ENCODE results near the gene IQSEC1.
A peak's percentile ranks its signal among the peaks of the same experiment; 100 is the strongest.
"Not testable (repeated sequence)": the region's sequence is repeated elsewhere in the genome, so short reads cannot be mapped to it uniquely, and the experiment has no call there.

The IQSEC1 gene

GRCh38 chr3:12884186-12884680 is 189.0 kb downstream of the IQSEC1 start:
- H3K9ac ChIP-seq (ENCODE audit: low read depth, low read length, poor library complexity) = no peak overlapping the region
- H3K23ac ChIP-seq (ENCODE audit: low read depth, low read length, poor library complexity) = peak overlapping the region; percentile 69
- H2AK5ac ChIP-seq (ENCODE audit: low read depth, low read length) = peak overlapping the region; percentile 30
- no peak overlapping the region for H4K8ac ChIP-seq (ENCODE audit: low read depth, low read length)
- H3K4me2 ChIP-seq (ENCODE audit: insufficient read depth, low read length, poor library complexity, severe bottlenecking) = no peak overlapping the region
- no peaks in the 10 kb centered on the region for H3K9me3 ChIP-seq (replicated peaks in 1 of 2; ENCODE audit: control insufficient read depth in 2 of 2, insufficient read depth in 1 of 2, low read depth in 1 of 2, low read length in 2 of 2)
- no peak overlapping the region for H3K27ac ChIP-seq (replicated peaks; ENCODE audit: low read length)
- H3K4ac ChIP-seq (ENCODE audit: low read length) = no peak overlapping the region
- peak overlapping the region; percentile 18 for H2AFZ ChIP-seq (ENCODE audit: low read length)
- no peak for DNase-seq (ENCODE audit: low spot score)
- no peak overlapping the region for H2BK120ac ChIP-seq (ENCODE audit: low read depth, low read length)
- no peaks in the 10 kb centered on the region for H3K36me3 ChIP-seq (replicated peaks in 1 of 2; ENCODE audit: control insufficient read depth in 2 of 2, insufficient read depth in 2 of 2, low read length in 2 of 2)
- no peak overlapping the region for H2BK15ac ChIP-seq (ENCODE audit: low read length)
- peaks cover 0 to 2% of the 10 kb centered on the region in 2 donors for H3K4me1 ChIP-seq (ENCODE audit: control insufficient read depth in 2 of 2, insufficient read depth in 1 of 2, low read depth in 1 of 2, low read length in 2 of 2)
- H2BK5ac ChIP-seq (ENCODE audit: low read length) = no peak overlapping the region
- H4K91ac ChIP-seq (ENCODE audit: low read depth, low read length, poor library complexity) = no peak overlapping the region
- H3K18ac ChIP-seq (ENCODE audit: low read length) = peak overlapping the region; percentile 39
- H3K79me1 ChIP-seq (ENCODE audit: low read depth, low read length) = no peaks in the 10 kb centered on the region
- no CpG with 5 or more reads among the region's 15 CpGs for WGBS, 2 donors (ENCODE audit: extremely low coverage in 2 of 2, insufficient read length in 2 of 2, insufficient replicate concordance in 1 of 2)
- peaks cover 0 to 23% (median 0%) of the 10 kb centered on the region in 3 experiments for H3K27me3 ChIP-seq (ENCODE audit: control insufficient read depth in 3 of 3, insufficient read depth in 3 of 3, low read depth in 1 of 3, low read length in 3 of 3)
- H2BK12ac ChIP-seq (ENCODE audit: low read length) = no peak overlapping the region
- H3K14ac ChIP-seq (ENCODE audit: low read length) = peak overlapping the region; percentile 41
- H3K4me3 ChIP-seq (ENCODE audit: low read length in 2 of 2) = no peak overlapping the region

DNA sequence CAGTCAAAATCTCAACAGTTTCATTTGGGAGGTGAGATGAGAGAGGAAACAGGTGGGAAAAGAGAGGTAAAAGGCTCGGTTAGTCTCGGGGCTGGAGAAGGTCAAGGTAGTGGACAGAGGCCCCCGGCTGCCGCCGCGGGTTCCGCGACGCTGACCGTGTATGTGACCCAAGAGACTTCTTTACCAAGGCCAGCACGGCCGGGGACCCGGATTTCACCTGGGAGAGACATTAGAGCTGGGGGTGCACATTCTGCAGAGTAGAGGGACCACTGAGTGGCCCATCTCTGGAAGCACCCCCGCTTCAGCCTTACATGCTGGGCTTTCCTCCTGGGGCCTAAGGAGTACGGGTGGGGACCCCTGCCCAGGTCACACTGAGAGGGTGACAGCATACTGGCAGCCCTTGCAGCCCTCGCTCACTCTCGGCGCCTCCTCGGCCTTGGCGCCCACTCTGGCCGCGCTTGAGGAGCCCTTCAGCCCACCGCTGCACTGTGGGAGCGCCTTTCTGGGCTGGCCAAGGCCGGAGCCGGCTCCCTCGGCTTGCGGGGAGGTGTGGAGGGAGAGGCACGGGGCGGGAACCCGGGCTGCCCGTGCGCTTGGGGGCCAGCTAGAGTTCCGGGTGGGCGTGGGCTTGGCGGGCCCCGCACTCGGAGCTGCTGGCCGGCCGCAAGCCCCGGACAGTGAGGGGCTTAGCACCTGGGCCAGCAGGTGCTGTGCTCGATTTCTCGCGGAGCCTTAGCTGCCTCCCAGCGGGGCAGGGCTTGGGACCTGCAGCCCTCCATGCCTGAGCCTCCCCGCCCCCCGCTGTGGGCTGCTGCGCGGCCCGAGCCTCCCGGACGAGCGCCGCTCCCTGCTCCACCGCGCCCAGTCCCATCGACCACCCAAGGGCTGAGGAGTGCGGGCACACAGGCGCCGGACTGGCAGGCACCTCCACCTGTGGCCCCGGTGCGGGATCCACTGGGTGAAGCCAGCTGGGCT is 190.6 kb downstream of the IQSEC1 start:
- no peak overlapping the region for H4K91ac ChIP-seq (ENCODE audit: low read depth, low read length, poor library complexity)
- H3K14ac ChIP-seq (ENCODE audit: low read length) = peak overlapping the region; percentile 64
- no peak overlapping the region for H3K4ac ChIP-seq (ENCODE audit: low read length)
- no peaks in the 10 kb centered on the region for H3K9me3 ChIP-seq (replicated peaks in 1 of 2; ENCODE audit: control insufficient read depth in 2 of 2, insufficient read depth in 1 of 2, low read depth in 1 of 2, low read length in 2 of 2)
- H2BK5ac ChIP-seq (ENCODE audit: low read length) = no peak overlapping the region
- H3K79me1 ChIP-seq (ENCODE audit: low read depth, low read length) = no peaks in the 10 kb centered on the region
- no peak overlapping the region for H2AFZ ChIP-seq (ENCODE audit: low read length)
- peak overlapping the region; percentile 16 for H2BK12ac ChIP-seq (ENCODE audit: low read length)
- no CpG with 5 or more reads among the region's 62 CpGs for WGBS, 2 donors (ENCODE audit: extremely low coverage in 2 of 2, insufficient read length in 2 of 2, insufficient replicate concordance in 1 of 2)
- no peak overlapping the region for H4K8ac ChIP-seq (ENCODE audit: low read depth, low read length)
- H3K18ac ChIP-seq (ENCODE audit: low read length) = peak overlapping the region; percentile 39
- DNase-seq (ENCODE audit: low spot score) = no peak
- no peak overlapping the region for H3K23ac ChIP-seq (ENCODE audit: low read depth, low read length, poor library complexity)
- H2AK5ac ChIP-seq (ENCODE audit: low read depth, low read length) = no peak overlapping the region
- no peak overlapping the region for H3K27ac ChIP-seq (replicated peaks; ENCODE audit: low read length)
- no peak overlapping the region for H3K9ac ChIP-seq (ENCODE audit: low read depth, low read length, poor library complexity)
- peaks cover 0 to 2% of the 10 kb centered on the region in 2 donors for H3K4me1 ChIP-seq (ENCODE audit: control insufficient read depth in 2 of 2, insufficient read depth in 1 of 2, low read depth in 1 of 2, low read length in 2 of 2)
- peaks cover 0 to 23% (median 0%) of the 10 kb centered on the region in 3 experiments for H3K27me3 ChIP-seq (ENCODE audit: control insufficient read depth in 3 of 3, insufficient read depth in 3 of 3, low read depth in 1 of 3, low read length in 3 of 3)
- no peak overlapping the region for H2BK120ac ChIP-seq (ENCODE audit: low read depth, low read length)
- H3K36me3 ChIP-seq (replicated peaks in 1 of 2; ENCODE audit: control insufficient read depth in 2 of 2, insufficient read depth in 2 of 2, low read length in 2 of 2) = no peaks in the 10 kb centered on the region
- H2BK15ac ChIP-seq (ENCODE audit: low read length) = no peak overlapping the region
- no peak overlapping the region for H3K4me3 ChIP-seq (ENCODE audit: low read length in 2 of 2)
- H3K4me2 ChIP-seq (ENCODE audit: insufficient read depth, low read length, poor library complexity, severe bottlenecking) = no peak overlapping the region

DNA sequence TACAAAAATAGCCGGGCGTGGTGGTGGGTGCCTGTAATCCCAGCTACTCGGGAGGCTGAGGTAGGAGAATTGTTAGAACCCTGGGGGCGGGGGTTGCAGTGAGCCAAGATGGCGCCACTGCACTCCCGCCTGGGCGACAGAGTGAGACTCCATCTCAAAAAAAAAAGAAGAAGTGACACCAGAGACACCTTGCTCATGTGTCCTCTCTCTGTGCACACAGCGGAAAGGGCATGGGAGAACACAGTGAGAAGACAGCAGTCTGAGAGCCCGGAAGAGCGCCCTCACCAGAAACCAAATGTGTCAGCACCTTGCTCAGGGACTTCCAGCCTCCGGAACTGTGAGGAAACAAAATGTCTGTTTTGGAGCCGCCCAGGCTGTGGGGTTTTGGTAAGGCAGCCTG is 191.4 kb downstream of the IQSEC1 start:
- not testable (repeated sequence) for H3K4ac ChIP-seq (ENCODE audit: low read length); H2BK15ac ChIP-seq (ENCODE audit: low read length); H2AK5ac ChIP-seq (ENCODE audit: low read depth, low read length); H2BK5ac ChIP-seq (ENCODE audit: low read length); H3K18ac ChIP-seq (ENCODE audit: low read length); H2BK120ac ChIP-seq (ENCODE audit: low read depth, low read length); H3K27ac ChIP-seq (replicated peaks; ENCODE audit: low read length); H3K36me3 ChIP-seq (replicated peaks in 1 of 2; ENCODE audit: control insufficient read depth in 2 of 2, insufficient read depth in 2 of 2, low read length in 2 of 2); DNase-seq (ENCODE audit: low spot score); H3K4me2 ChIP-seq (ENCODE audit: insufficient read depth, low read length, poor library complexity, severe bottlenecking); H2BK12ac ChIP-seq (ENCODE audit: low read length); H3K4me1 ChIP-seq (ENCODE audit: control insufficient read depth in 2 of 2, insufficient read depth in 1 of 2, low read depth in 1 of 2, low read length in 2 of 2); H3K4me3 ChIP-seq (ENCODE audit: low read length in 2 of 2); H2AFZ ChIP-seq (ENCODE audit: low read length); H4K8ac ChIP-seq (ENCODE audit: low read depth, low read length); H3K14ac ChIP-seq (ENCODE audit: low read length); H3K9me3 ChIP-seq (replicated peaks in 1 of 2; ENCODE audit: control insufficient read depth in 2 of 2, insufficient read depth in 1 of 2, low read depth in 1 of 2, low read length in 2 of 2); H4K91ac ChIP-seq (ENCODE audit: low read depth, low read length, poor library complexity); H3K79me1 ChIP-seq (ENCODE audit: low read depth, low read length); H3K9ac ChIP-seq (ENCODE audit: low read depth, low read length, poor library complexity); H3K23ac ChIP-seq (ENCODE audit: low read depth, low read length, poor library complexity)
- WGBS, 2 donors (ENCODE audit: extremely low coverage in 2 of 2, insufficient read length in 2 of 2, insufficient replicate concordance in 1 of 2) = no CpG with 5 or more reads among the region's 12 CpGs
- H3K27me3 ChIP-seq (ENCODE audit: control insufficient read depth in 3 of 3, insufficient read depth in 3 of 3, low read depth in 1 of 3, low read length in 3 of 3) = peaks cover 0 to 30% (median 0%) of the 10 kb centered on the region in 3 experiments

DNA sequence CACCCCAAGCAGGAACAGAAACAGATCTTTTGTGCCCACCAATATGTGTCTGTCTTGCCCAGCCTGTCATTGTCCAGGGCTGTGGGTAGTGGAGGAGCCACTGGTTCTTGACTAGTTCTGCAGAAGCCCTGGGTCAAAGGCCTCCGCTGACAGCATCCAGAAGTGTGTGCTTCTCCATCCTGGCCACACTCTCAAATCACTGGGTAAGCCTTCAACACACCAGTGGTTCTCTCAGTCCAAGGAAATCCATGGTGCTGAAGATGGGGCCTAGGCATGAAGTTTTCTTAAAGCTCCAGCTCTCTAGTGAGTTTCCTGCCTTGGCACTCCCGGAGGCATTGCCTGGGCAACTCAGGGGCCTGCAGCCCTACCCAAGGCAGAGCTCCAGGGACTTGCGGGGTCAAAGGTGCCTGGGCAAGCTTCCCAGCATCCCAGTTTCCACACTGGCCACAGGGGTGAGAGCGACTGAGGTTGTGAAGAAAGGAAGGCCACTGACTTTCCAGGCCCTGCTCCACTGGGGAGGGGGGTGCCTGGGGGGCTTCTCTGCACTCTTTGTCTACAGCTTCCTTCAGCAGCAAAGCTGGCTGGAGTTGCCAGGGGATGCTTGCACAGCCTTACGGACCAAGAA is 193.9 kb downstream of the IQSEC1 start:
- no peak overlapping the region for H4K8ac ChIP-seq (ENCODE audit: low read depth, low read length)
- H3K79me1 ChIP-seq (ENCODE audit: low read depth, low read length) = no peaks in the 10 kb centered on the region
- H2AK5ac ChIP-seq (ENCODE audit: low read depth, low read length) = no peak overlapping the region
- no peak overlapping the region for H2BK120ac ChIP-seq (ENCODE audit: low read depth, low read length)
- H3K18ac ChIP-seq (ENCODE audit: low read length) = no peak overlapping the region
- no peak overlapping the region for H3K27ac ChIP-seq (replicated peaks; ENCODE audit: low read length)
- H3K14ac ChIP-seq (ENCODE audit: low read length) = no peak overlapping the region
- H3K36me3 ChIP-seq (replicated peaks in 1 of 2; ENCODE audit: control insufficient read depth in 2 of 2, insufficient read depth in 2 of 2, low read length in 2 of 2) = no peaks in the 10 kb centered on the region
- peaks cover 0 to 25% (median 2%) of the 10 kb centered on the region in 3 experiments for H3K27me3 ChIP-seq (ENCODE audit: control insufficient read depth in 3 of 3, insufficient read depth in 3 of 3, low read depth in 1 of 3, low read length in 3 of 3)
- H3K4ac ChIP-seq (ENCODE audit: low read length) = no peak overlapping the region
- no peaks in the 10 kb centered on the region for H3K9me3 ChIP-seq (replicated peaks in 1 of 2; ENCODE audit: control insufficient read depth in 2 of 2, insufficient read depth in 1 of 2, low read depth in 1 of 2, low read length in 2 of 2)
- peaks cover 9 to 11% of the 10 kb centered on the region in 2 donors for H3K4me1 ChIP-seq (ENCODE audit: control insufficient read depth in 2 of 2, insufficient read depth in 1 of 2, low read depth in 1 of 2, low read length in 2 of 2)
- H2BK15ac ChIP-seq (ENCODE audit: low read length) = no peak overlapping the region
- H2BK12ac ChIP-seq (ENCODE audit: low read length) = no peak overlapping the region
- no peak overlapping the region for H3K4me2 ChIP-seq (ENCODE audit: insufficient read depth, low read length, poor library complexity, severe bottlenecking)
- H4K91ac ChIP-seq (ENCODE audit: low read depth, low read length, poor library complexity) = no peak overlapping the region
- H2AFZ ChIP-seq (ENCODE audit: low read length) = no peak overlapping the region
- DNase-seq (ENCODE audit: low spot score) = no peak
- WGBS, 2 donors (ENCODE audit: extremely low coverage in 2 of 2, insufficient read length in 2 of 2, insufficient replicate concordance in 1 of 2) = no CpG with 5 or more reads among the region's 5 CpGs
- peak overlapping the region; percentile 25 for H3K23ac ChIP-seq (ENCODE audit: low read depth, low read length, poor library complexity)
- no peak overlapping the region for H3K9ac ChIP-seq (ENCODE audit: low read depth, low read length, poor library complexity)
- no peak overlapping the region for H3K4me3 ChIP-seq (ENCODE audit: low read length in 2 of 2)
- H2BK5ac ChIP-seq (ENCODE audit: low read length) = no peak overlapping the region
